ENCODE measurements around the gene DENND4A. TPM values are rescaled to one million over a fixed set of nuclear protein-coding genes. Genes with fewer than 3 reads are reported as not detected.

Gene DENND4A
- total and polyA plus RNA-seq, 10 of the 15 experiments (the other 5 are each of a cell fraction or from before 2014, with no cell fraction given): 14.2 to 81.8 (median 34.1) TPM

GRCh38 chr15:65610871-65611718 is 181.0 kb downstream of the DENND4A start, which contains the start of gene INTS14 (continued):
- TF ChIP-seq SIN3A (IDR thresholded peaks at IDR 0.05; ENCODE audit: low read depth, low read length) (peak; percentile 82; the same call in 1 of the 2 replicates), BRCA1 (IDR thresholded peaks at IDR 0.05; ENCODE audit: low read depth, low read length) (no peak; the same call in 1 of the 2 replicates), RB1 (IDR thresholded peaks at IDR 0.05; ENCODE audit: borderline replicate concordance) (peak; percentile 97), ASH2L (IDR thresholded peaks at IDR 0.05; ENCODE audit: borderline replicate concordance, low read depth) (0 out of 2 replicates have a peak, but pooled peaks have one; percentile 66), CBFB (IDR thresholded peaks at IDR 0.05; ENCODE audit: low read depth) (peak; percentile 83), EZH2 (IDR thresholded peaks at IDR 0.05; ENCODE audit: borderline replicate concordance, control insufficient read depth, low read depth, low read length) (no peak), MTA2 (IDR thresholded peaks at IDR 0.05; ENCODE audit: low read depth) (peak; percentile 53; the same call in 1 of the 2 replicates), RFX5 (IDR thresholded peaks at IDR 0.05; ENCODE audit: low read depth, low read length) (peak; percentile 34; the same call in 1 of the 2 replicates), RELA (IDR thresholded peaks at IDR 0.05; ENCODE audit: borderline replicate concordance, partially characterized antibody) (peak; percentile 90), HCFC1 (IDR thresholded peaks at IDR 0.05; ENCODE audit: low read length) (peak; percentile 83), PAX5 (IDR thresholded peaks at IDR 0.05; ENCODE audit: borderline replicate concordance, low read depth, low read length) (no peak), KDM1A (IDR thresholded peaks at IDR 0.05; ENCODE audit: borderline replicate concordance) (no peak), CEBPB (IDR thresholded peaks at IDR 0.05; ENCODE audit: borderline replicate concordance in 1 of 2, low read depth in 2 of 2, low read length in 2 of 2) (no peak), POLR2A (IDR thresholded peaks at IDR 0.05; ENCODE audit: low read depth, low read length) (peak; percentile 88), SMAD5 (IDR thresholded peaks at IDR 0.05; ENCODE audit: low read depth) (peak; percentile 64), MAX (IDR thresholded peaks at IDR 0.05; ENCODE audit: low read depth, low read length) (peak; percentile 88), DPF2 (IDR thresholded peaks at IDR 0.05) (peak; percentile 71), PBX3 (IDR thresholded peaks at IDR 0.05; ENCODE audit: insufficient replicate concordance, low read depth, low read length) (no peak), JUND (IDR thresholded peaks at IDR 0.05; ENCODE audit: low read depth, low read length) (no peak), CHD4 (IDR thresholded peaks at IDR 0.05) (no peak), NRF1 (conservative IDR thresholded peaks at IDR 0.05; ENCODE audit: low read depth, low read length) (no peak), E4F1 (IDR thresholded peaks at IDR 0.05; ENCODE audit: borderline replicate concordance, partially characterized antibody) (peak; percentile 62)
- TF ChIP-seq, protein P1, sequence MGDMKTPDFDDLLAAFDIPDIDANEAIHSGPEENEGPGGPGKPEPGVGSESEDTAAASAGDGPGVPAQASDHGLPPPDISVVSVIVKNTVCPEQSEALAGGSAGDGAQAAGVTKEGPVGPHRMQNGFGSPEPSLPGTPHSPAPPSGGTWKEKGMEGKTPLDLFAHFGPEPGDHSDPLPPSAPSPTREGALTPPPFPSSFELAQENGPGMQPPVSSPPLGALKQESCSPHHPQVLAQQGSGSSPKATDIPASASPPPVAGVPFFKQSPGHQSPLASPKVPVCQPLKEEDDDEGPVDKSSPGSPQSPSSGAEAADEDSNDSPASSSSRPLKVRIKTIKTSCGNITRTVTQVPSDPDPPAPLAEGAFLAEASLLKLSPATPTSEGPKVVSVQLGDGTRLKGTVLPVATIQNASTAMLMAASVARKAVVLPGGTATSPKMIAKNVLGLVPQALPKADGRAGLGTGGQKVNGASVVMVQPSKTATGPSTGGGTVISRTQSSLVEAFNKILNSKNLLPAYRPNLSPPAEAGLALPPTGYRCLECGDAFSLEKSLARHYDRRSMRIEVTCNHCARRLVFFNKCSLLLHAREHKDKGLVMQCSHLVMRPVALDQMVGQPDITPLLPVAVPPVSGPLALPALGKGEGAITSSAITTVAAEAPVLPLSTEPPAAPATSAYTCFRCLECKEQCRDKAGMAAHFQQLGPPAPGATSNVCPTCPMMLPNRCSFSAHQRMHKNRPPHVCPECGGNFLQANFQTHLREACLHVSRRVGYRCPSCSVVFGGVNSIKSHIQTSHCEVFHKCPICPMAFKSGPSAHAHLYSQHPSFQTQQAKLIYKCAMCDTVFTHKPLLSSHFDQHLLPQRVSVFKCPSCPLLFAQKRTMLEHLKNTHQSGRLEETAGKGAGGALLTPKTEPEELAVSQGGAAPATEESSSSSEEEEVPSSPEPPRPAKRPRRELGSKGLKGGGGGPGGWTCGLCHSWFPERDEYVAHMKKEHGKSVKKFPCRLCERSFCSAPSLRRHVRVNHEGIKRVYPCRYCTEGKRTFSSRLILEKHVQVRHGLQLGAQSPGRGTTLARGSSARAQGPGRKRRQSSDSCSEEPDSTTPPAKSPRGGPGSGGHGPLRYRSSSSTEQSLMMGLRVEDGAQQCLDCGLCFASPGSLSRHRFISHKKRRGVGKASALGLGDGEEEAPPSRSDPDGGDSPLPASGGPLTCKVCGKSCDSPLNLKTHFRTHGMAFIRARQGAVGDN (IDR thresholded peaks at IDR 0.05): peak; percentile 80; the same call in 1 of the 2 replicates

Data from GM12878 (cell line).